ENCODE measurements around the gene COL10A1.

The COL10A1 gene

GRCh38 chr6:116144605-116145004 lies 18.7 kb upstream of the COL10A1 start:
- no peak for TF ChIP-seq CTCF (IDR thresholded peaks at IDR 0.05)

GRCh38 chr6:116139917-116140316 lies 14.0 kb upstream of the COL10A1 start:
- peak; percentile 61 for TF ChIP-seq CTCF (IDR thresholded peaks at IDR 0.05)

GRCh38 chr6:116136933-116137340 lies 11.0 kb upstream of the COL10A1 start:
- TF ChIP-seq CTCF (IDR thresholded peaks at IDR 0.05): no peak

- TF ChIP-seq CTCF (IDR thresholded peaks at IDR 0.05): no peak
These were observed 10.4 kb upstream of the COL10A1 start for GRCh38 chr6:116136373-116136772.

GRCh38 chr6:116133453-116133852 lies 7.5 kb upstream of the COL10A1 start:
- no peak for TF ChIP-seq CTCF (IDR thresholded peaks at IDR 0.05)

GRCh38 chr6:116127771-116128493 lies 2.0 kb upstream of the COL10A1 start:
- no peak for TF ChIP-seq CTCF (IDR thresholded peaks at IDR 0.05)

GRCh38 chr6:116120430-116120829 lies 5.5 kb downstream of the COL10A1 start:
- TF ChIP-seq CTCF (IDR thresholded peaks at IDR 0.05): no peak

- TF ChIP-seq CTCF (IDR thresholded peaks at IDR 0.05): no peak
These were observed 7.3 kb downstream of the COL10A1 start for GRCh38 chr6:116118608-116119007.
